GF-D8 (cell line): ENCODE data around the gene QRICH1.

Experiments used
- DNase-seq: peaks from one replicate; lab custom pipeline; 2025; lab: John Stamatoyannopoulos, UW

The QRICH1 gene

DNA sequence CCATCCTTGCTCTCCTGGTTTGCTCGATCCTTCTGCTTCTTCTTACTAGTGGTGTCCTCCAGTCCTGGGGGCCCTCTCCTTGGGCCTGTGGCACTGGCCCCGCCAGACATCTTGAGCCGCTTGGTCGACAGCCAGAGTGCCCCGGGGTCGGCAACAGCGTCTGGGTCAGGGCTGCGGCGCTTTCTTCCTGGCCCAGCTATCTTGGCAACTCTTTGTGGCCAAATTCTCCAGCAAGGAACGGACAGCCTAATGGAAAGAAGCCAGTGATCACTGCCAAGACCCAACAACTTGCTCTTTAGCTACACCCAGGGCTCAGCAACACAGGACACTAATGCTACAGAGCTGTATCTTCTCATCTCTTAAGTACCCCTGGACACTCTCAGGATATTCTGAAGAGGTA, 25.2 kb upstream of the QRICH1 start:
- no peak for DNase-seq

DNA sequence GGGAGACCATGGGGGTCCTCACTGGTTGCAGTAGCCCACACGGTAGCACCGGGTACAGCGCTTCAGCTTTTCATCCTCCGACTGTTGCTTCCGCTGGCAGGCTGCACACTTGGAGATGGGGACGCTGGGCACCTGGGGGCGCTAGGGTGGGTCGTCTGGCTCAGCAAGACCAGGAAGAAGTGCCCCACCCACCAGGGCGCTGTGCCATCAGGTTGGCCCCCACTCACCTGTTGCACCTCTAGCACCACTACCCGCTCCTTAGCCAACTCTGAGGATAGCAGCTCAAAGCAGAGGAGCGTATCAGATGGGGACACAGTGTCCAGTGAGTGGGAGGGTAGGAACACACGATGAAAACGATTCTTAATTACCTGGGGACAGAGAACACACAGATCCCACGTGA, 18.4 kb upstream of the QRICH1 start:
- DNase-seq = no peak

DNA sequence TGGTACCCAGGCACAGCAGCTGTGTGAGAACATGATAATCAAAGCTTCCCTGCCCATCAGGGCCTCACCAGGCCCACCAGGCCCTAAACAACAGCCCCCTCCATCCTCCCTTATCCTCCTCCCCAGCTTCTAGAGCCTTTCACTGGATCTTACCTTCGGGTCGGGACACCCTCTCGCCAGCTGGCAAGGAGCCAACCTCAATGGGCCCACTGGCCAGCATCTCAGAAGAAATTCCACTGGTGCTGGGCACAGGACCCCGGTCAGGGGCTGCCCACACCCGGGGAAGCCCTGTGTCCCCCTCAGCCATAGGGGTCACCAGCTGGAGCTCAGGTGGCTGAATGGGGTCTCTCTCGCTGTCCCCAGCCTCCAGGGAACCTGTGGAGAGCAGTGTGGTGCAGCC, 17.5 kb upstream of the QRICH1 start:
- DNase-seq = no peak

GRCh38 chr3:49110780-49111179, 16.9 kb upstream of the QRICH1 start:
- no peak for DNase-seq

DNA sequence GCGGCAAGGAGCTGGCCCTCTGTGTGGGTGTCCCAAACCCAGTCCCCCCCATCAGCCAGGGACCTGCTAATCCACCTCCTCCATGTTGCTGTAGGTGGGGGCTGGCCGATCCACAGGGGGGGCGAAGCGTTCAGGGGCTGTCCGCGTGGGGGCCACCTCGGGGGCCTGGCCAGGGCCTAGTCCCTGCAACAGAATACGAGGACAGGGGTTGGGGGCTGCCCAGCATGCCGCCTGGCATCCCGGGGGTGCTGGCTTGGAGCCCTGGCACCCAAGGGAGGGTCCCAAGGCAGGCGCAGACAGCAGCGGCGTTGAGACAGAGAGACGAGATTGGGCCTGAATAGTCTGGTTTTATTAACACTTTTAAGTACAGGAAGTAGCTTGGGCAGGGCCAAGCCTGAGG, 14.5 kb upstream of the QRICH1 start:
- DNase-seq = no peak

DNA sequence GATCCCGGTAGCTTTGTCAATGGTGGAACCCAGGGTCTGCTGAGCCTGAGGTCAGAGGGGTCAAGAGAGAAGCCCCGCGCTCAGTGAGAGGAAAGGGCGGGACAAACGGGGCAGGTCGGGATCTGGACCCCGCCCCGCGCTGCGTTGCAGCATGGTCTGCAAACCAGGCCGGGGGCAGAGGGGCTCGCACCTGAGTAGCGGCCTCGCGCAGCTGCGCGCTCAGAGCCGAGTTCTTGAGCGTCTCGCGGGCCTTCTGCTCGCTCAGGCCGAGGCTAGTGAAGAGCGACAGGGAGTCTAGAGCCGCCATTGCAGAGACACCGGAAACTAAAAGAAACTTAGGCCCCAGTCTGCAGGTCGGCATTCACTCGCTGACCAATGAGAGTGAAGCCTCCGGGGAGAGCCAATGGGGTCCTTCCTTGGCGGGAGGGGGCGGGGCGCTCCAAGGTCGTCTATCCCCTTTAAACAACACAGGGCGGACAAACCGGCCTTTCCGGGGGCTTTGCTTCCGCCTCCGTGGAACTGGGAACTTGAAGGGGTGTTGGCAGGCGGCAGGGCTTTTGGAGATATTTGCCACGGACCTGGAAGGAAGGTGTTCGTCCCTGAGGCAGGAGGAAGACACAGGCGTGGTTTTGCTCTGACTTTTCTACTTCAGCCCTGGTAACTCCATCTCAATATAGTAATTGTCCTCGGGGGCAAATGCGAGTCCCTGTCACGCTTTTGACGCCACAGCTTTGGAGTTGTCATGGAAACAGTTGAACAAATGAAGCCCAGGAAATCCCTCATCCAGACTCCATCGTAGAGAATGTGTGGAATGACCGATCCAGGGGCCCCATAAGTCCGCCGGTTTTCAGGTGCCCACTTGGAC, 10.8 kb upstream of the QRICH1 start, which contains the start of gene QARS1:
Gene QARS1, minus strand, starts transcription at position 331 of the 865 bp plus-strand sequence. Its CDS starts 24 bp downstream, at position 307.
- DNase-seq = peak; percentile 73

DNA sequence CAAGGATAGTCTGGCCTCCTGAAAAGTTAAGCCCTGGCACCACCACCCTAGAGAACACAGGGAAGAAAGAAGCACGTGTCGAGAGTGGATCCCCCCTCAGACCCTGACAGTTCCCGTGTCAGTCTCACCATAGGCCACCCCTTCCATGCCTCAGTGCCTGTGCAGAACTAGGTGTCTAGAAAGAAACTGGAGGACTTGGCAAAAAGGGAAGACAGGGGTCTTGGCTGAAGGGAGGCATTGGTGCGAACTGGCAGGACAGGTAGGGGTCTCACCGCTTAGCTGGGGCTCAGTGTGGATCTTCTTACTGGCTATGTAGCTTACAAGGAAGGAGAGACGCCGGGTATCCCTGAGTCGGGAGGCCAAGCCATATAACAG, 10.2 kb upstream of the QRICH1 start:
- DNase-seq = no peak

DNA sequence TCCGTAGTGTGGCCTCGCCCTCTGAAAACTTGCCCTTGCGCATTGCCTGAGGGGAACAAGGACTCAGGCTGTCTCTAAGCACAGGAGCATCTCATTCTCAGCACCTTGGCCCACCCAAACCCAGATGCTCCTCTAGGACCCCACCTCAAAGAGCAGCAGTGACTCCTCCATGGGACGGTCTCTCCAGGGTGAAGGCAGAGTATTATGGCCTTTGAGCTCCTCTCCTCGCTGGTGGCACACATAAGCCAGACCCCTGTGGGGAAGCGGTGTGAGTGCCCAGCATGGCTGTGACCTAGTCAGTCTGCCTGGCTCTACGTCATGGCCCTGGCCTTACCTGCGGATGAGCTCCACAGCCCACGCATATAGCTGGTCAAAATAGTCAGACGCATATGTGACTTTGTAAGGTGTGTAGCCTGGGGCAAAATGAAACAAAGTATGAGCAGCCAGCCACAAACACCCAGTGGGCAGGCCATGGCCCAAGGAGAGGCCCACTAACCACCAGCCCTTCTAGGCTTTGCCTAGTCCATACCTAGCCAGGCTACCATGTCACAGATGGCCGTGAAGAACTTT, 6.3 kb upstream of the QRICH1 start:
- no peak for DNase-seq

DNA sequence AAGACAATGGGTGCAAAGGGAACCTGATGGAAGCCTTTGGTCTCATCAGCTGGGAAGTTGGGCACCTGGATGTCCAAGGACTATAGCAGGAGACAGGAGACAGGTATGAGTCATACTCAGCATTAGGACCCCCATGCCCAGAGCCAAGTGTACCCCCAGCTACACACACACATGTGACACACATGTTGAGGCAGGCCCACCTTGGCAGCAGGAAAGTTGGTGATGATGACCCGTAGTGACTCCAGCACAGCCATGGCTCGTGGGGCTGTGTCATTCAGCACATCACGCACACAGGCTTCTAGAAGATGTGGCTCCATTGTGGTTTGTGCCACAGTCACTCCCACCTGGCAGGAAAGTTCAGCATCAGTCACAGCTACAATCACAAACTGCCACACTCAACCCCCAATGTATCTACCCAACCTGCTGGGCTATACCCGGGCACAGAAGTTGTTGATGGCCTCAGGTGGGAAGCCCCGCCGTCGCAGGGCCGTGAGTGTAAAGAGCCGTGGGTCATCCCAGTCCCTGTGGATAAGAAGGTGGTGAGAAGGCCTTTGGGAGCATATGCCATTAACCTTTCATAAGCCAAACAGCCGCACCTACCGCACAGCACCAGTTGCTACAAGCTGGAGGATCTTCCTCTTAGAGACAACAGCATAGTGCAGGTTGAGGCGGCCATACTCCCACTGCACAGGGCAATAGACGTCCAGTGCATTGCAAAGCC, 5.2 kb upstream of the QRICH1 start:
- no peak for DNase-seq

- DNase-seq = no peak
These were observed 4.6 kb upstream of the QRICH1 start for GRCh38 chr3:49098429-49098828.

DNA sequence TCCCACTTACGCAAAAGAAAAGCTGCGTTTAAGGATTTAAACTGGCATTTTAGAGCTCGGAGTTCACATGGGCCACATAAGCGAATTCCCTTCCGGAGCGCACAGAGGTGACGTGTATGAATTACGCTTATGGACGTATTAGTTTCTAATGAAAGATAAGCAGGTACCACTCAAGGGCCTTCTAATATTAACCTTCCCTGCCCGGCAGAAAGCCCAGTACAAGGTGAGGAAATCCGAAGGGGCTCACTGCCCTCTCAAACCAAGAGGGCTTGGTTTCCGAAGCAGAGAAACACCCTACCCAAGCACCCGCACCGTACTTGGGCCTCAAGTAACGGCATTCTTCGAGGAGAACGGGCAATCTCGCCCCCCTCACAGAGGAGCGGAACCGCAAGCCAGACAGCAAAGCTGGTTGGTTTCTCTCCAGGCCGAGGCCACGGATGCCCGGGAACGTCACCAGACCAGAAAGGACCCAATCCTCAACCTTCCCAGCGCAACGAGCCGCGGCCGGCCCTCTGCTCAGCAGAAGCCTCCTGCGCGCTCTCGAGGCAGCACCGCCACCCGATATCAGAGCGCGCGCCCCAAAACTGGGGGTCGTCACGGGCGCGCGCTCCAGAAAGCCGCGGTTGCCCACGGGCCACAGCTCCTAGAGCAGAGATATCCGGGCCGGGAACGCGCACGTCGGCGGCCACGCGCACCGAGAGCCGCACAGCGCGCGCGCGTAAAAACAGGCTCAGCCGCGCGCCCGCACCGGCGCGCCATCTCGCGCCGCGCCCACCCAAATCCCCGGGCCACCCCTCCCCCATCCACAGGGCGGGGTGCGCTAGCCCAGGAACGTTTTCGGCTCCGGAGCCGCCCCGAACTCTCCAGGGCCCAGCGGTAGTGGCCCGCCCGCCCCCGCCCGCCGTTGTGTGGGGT, 676 bp downstream of the QRICH1 start:
- peak; percentile 34 for DNase-seq

GRCh38 chr3:49081429-49081828, 12.4 kb downstream of the QRICH1 start:
- DNase-seq = no peak

- DNase-seq = no peak
These were observed 14.6 kb downstream of the QRICH1 start for GRCh38 chr3:49079270-49079669.

DNA sequence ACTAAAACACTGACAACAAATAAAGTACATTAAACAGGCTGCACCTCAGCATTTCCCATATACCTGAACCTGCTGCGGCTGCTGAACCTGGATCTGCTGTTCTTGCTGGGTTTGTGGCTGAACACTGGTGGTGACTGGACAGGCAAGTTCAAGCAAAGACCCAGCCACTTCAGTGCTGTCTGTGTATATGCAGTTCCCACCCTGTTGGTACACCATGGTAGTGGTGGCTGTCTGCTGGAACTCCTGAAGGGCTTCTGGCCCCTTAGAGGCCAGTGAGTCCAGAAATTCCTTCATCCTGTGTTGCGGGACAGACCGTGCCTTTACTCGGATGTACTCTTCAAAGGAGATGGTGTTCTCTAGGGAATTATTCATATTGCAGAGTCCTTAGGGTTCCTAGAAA, 17.2 kb downstream of the QRICH1 start:
- no peak for DNase-seq

- no peak for DNase-seq
These were observed 17.8 kb downstream of the QRICH1 start for GRCh38 chr3:49076116-49076515.

- no peak for DNase-seq
These were observed 35.9 kb downstream of the QRICH1 start for GRCh38 chr3:49058011-49058410.

DNA sequence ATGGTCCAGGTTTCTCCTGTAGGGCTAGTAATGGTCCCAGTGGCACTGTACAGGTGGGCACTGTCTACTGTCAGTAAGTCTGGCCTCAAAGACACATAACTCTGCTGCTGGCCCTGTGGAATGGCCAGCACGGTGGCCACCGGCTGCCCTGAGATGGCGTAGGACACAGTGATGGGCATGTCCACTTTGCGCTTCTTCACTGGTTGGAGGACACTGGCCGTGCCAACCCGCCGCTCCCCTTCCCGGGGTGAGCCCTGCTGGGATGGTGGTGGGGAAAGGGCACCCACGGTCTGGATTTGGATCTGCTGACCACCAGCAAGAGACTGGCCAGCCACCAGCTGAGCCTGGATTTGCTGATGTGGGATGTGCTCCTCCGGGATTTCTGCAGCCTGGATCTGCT, 36.6 kb downstream of the QRICH1 start:
- no peak for DNase-seq

DNA sequence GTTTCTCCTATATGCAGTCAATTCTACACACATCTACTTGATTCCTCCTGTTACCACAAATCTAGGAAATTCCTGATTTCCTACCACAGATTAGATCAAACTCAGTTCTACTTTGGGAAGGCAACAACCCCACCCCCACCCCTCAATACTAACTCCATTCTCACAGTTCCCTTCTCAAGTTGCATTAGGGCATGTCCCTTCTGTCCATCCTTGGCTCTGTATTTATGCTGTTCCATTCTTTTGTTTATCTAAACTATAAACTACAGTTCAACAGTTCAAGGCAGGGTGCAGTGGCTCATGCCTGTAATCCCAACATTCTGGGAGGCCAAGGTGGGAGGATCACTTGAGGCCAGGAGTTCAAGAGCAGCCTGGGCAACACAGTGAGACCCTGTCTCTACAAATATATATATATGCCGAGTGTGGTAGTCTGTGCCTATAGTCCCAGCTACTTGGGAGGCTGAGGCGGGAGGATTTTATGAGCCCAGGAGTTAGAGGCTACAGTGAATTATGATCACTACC, 39.5 kb downstream of the QRICH1 start:
- DNase-seq = no peak

GRCh38 chr3:49053543-49053942, 40.3 kb downstream of the QRICH1 start:
- DNase-seq = no peak

- DNase-seq = no peak
These were observed 58.6 kb downstream of the QRICH1 start for GRCh38 chr3:49035281-49035680.

- DNase-seq = no peak
These were observed 59.2 kb downstream of the QRICH1 start for GRCh38 chr3:49034650-49035049.
